AG09319 (cell line): ENCODE data around the gene GPR89B.
"Not testable (repeated sequence)": the region's sequence is repeated elsewhere in the genome, so short reads cannot be mapped to it uniquely, and the experiment has no call there.

Experiments
- DNase-seq: peaks from one replicate; pipeline ENCODE4 v3.0.0-alpha.2; 2010; ENCODE audit warnings: low read depth; ENCODE audit errors: extremely low read depth
- CTCF ChIP-seq: IDR thresholded peaks from 2 replicates; pipeline ENCODE4 v1.5.1; 2011; ENCODE audit warnings: low read depth, mild to moderate bottlenecking, inconsistent platforms, low read length, moderate library complexity

The GPR89B gene

GRCh38 chr1:147993400-147993799 is 65.2 kb downstream of the GPR89B start:
- DNase-seq: not testable (repeated sequence)

GRCh38 chr1:147993825-147994615 is 65.8 kb downstream of the GPR89B start:
- not testable (repeated sequence) for DNase-seq

GRCh38 chr1:147996088-147996487 is 67.9 kb downstream of the GPR89B start:
- DNase-seq: not testable (repeated sequence)

- not testable (repeated sequence) for DNase-seq
Observed at GRCh38 chr1:148007724-148008123, 79.5 kb downstream of the GPR89B start.

GRCh38 chr1:148010527-148010926 is 82.3 kb downstream of the GPR89B start:
- no peak for DNase-seq
- TF ChIP-seq CTCF: no peak

GRCh38 chr1:148013177-148014144 is 85.2 kb downstream of the GPR89B start:
- DNase-seq: not testable (repeated sequence)

GRCh38 chr1:148014289-148015200 is 86.3 kb downstream of the GPR89B start:
- not testable (repeated sequence) for DNase-seq

GRCh38 chr1:148024918-148025317 is 96.7 kb downstream of the GPR89B start:
- not testable (repeated sequence) for DNase-seq

- DNase-seq: not testable (repeated sequence)
Observed at GRCh38 chr1:148027004-148027403, 98.8 kb downstream of the GPR89B start.

- not testable (repeated sequence) for DNase-seq
Observed at GRCh38 chr1:148032247-148032646, 104.0 kb downstream of the GPR89B start.

GRCh38 chr1:148032690-148033089 is 104.5 kb downstream of the GPR89B start:
- DNase-seq: not testable (repeated sequence)

GRCh38 chr1:148033147-148033546 is 104.9 kb downstream of the GPR89B start:
- not testable (repeated sequence) for DNase-seq

- not testable (repeated sequence) for DNase-seq
Observed at GRCh38 chr1:148037850-148038461, 109.7 kb downstream of the GPR89B start.

GRCh38 chr1:148038462-148039333 is 110.5 kb downstream of the GPR89B start:
- peak; percentile 24 for DNase-seq
